GM21576 (cell line): Measurements from ENCODE around the gene TMEM14A.

Experiments
- ATAC-seq: cut with Tn5 transposase; IDR thresholded peaks from one replicate; pipeline ENCODE4 v1.9.1; 2021; ENCODE audit warnings: mild to moderate bottlenecking, moderate library complexity; ENCODE audit not compliant: unreplicated experiment

Gene TMEM14A

DNA sequence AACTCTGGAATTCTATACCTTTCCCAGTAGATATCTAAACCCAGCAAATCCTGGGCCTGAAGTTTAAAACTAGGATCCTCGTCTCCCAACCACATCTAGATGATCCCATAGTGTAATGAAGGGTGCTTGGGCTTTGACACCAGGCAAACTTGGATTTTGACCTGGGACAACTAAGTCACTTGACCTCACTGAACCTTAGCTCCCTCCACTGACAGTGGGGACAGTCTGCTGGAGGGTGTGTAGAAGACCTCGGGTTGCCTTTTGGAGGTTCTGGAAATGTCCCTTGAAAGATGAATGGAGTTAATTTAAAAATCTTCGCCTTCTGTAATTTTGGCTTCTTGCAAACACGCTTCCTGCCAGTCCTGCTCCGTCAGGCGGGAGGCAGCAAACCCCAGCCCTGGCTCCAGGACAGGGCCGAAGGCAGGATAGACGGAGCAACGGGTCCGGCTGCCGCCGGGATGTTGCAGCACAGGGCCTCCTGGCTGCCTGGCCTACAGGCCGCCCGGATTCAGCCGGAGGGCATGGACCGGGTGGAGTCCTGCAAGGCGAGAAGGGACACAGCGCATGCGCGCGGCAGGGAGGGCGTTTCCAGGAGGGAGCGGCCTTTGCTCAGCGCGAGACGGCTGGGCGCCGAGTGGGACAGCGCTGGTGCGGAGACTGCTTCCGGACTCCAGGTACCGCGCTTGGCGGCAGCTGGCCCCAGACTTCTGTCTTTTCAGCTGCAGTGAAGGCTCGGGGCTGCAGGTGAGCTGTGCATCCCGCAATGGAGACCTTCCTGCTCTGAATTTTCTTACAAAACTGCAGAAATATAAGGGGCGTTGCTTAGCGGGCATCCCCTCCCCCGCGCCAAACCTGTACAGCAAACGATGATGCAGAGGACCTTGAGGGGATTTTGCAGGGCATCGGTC is at the start of gene TMEM14A:
Gene TMEM14A, plus strand, starts transcription at position 612 of the 908 bp plus-strand sequence. CDS start 5,990 bp downstream, outside the sequence.
- ATAC-seq: peak; percentile 93

DNA sequence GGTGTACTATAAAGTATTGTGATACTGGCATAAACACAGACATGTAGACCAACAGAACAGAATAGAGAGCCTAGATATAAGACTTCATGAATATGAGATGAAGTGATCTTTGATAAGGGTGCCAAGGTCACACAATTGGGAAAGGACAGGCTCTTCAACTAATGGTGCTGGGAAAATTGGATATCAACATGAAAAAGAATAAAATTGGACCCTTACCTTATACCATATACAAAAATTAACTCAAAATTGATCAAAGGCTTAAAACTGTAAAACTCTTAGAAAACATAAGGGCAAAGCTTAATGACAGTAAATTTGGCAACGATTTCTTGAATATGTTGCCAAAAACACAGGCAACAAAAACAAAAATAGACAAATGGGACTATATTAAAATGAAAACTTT is 49.3 kb upstream of the TMEM14A start:
- ATAC-seq: no peak

DNA sequence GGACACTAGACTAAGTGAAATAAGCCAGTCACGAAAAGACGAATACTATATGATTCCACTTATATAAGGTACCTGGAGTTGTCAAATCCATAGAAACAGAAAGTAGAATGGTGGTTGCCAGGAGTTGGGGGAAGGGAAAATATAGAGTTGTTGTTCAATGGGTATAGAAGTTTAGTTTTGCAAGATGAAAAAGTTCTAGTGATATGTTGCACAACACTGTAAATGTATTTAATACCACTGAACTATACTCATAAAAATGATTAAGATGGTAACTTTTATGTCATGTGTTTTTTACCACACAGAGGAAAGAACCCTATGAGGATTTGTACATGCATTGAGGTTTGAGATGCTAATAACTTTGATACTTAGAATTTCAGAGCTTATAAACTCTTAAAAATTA is 48.1 kb upstream of the TMEM14A start:
- ATAC-seq: no peak

- no peak for ATAC-seq
Observed at GRCh38 chr6:52632011-52632410, 38.9 kb upstream of the TMEM14A start.

DNA sequence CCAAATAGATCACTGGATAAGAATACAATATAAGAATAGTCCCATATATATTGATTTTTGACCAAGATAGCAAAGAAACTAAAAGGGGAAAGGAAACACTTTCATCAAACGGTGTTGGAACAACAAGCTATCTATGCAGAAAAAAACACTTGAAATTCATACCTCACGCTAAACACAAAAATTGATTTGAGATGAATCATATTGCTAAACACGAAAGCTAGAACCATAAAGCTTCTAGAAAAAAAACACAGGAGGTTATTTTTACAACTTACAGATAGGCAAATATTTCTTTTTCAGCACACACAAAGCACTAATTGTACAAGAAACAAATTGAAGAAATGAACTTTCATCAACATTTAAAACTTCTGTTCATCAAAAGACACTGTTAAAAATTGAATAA is 36.7 kb upstream of the TMEM14A start:
- ATAC-seq: no peak

- no peak for ATAC-seq
Observed at GRCh38 chr6:52635049-52635577, 35.8 kb upstream of the TMEM14A start.

DNA sequence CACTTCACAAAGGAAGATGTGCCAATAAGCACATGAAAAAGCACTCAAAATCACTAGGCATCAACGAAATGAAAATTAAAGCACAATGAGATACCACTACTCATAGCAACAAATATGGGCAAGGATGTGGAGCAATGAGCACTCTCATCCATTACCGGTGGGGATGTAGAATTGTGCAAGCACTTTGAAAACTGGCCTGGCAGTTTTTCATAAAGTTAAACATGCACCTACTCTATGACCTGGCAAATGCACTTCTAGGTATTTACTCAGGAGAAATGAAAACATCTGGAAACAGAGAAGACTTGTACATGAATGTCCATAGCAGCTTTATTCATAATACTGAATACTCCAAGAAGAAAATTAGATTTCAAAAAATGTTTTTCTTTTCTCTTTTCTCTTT is 34.1 kb upstream of the TMEM14A start:
- no peak for ATAC-seq

GRCh38 chr6:52639493-52639892 is 31.4 kb upstream of the TMEM14A start:
- no peak for ATAC-seq

DNA sequence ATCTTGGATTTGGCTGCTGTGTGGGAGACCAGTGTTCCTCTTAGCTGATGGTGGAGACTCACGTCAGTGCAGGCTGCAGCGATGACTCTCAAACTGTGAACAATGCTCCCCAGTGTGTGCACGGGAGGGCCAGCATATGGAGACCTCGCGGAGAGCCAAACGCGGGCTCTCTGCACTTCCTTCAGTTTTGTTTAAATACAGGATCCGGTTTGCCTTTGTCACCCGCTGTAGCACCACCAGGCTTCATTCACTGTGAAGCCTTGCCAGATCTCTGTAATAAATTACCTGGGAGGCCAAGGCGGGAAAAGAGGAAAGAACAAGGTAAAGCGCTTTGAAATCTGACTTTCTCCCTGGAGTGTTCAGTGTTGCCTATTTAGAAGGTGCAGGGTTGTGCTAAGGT is 30.7 kb upstream of the TMEM14A start:
- no peak for ATAC-seq

DNA sequence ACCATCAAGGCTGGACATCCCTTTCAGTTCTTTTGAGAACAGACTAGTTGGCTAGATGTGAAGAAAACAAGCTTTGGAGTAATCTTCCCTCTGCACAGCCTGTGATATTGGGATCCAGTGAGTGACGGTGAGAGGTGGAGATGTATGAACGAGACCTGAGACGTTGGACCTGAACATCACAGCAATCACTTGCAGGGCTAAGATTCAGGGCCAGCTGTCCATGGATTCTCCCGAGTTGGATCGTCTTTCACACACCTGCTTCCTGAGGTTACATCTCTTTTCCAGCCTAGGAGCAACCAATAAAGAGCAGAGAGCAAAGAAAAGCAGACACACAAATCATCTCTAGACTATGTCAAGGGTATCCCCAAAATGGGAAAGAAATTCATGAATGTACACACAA is 30.0 kb upstream of the TMEM14A start:
- ATAC-seq: no peak

GRCh38 chr6:52641388-52641787 is 29.5 kb upstream of the TMEM14A start:
- no peak for ATAC-seq

- no peak for ATAC-seq
Observed at GRCh38 chr6:52641826-52642225, 29.1 kb upstream of the TMEM14A start.

DNA sequence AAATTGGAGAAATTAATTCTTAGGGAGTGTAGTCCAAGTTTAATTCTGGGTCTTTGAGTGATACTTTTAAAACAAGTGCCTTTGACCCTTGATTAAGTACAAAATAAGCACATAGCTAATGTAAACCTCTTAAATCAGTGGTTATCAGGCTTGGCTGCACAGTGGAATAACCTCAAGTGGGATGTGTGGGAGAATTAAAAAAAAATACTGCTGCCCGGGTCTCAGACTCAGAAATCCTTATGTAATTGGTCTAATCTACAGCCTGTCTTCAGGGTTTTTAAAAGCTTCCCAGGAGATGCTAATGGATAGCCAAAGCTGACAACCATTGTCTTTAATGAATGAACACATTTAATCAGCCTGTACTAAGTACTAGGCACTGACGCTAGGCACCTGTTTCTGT is 28.5 kb upstream of the TMEM14A start:
- no peak for ATAC-seq

DNA sequence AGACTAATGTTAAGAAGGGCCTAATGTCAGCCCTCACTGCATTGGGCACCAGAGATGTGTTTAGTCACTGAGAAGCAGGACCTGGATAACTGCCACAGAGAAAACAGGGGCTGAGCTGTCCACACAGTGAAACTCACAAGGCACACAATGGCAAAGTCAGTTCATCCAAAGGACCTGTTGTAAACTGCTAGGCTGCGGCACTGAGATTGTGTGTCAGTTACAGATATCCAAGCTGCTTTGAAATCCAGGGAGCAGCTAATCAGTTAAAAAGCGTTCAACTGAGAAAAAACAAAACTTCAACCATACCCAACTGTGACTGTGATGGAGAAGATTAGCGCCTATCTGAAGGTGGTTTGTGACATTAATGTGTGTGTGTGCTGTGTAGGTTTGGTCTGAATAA is 27.8 kb upstream of the TMEM14A start:
- no peak for ATAC-seq

GRCh38 chr6:52644253-52644652 is 26.7 kb upstream of the TMEM14A start:
- ATAC-seq: no peak

DNA sequence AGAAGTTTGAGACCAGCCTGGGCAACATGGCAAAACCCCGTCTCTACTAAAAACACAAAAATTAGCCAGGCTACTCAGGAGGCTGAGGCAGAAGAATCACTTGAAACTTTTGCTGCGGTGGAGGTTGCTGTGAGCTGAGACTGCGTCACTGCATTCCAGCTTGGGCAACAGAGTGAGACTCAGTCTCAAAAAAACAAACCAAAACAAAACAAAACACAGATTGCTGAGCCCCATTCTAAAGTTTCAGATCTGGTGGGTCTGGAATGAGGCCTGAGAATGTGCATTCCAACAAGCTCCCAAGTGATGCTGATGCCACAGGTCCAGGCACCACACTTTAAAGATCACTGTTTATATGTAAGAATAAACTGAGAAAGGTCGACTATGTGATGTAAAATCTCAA is 24.9 kb upstream of the TMEM14A start:
- no peak for ATAC-seq

- ATAC-seq: no peak
Observed at GRCh38 chr6:52647199-52647598, 23.7 kb upstream of the TMEM14A start.

DNA sequence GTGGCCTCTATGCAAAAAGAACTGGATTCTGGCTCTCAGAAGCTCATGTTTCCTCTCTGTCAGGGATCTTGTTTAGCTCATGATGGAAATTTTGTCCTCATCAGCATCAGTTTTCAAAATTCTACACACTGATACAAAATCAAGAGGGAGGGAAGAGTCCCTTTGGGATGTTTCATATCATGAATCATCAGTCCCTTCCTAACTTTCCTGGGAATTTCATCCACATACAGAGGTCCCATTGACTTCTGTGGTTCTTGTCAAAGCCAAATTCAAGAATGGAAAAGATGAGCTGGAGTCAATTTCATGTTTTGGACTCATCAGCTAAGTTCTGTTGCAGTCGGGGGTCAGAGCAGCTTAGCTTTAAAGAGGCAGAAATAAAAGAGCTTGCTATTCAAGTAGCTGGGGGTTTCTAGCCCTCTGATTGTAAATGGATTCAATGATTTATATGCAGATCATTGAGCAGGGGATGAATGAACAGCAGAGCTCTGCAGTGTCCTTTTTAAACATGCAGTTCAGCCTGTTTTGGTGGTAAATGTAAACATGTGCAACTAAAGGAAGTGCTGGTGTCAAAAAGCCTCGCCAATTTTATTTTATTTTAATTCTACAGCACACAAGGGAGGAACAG is 21.3 kb upstream of the TMEM14A start:
- no peak for ATAC-seq

- ATAC-seq: no peak
Observed at GRCh38 chr6:52650941-52651340, 20.0 kb upstream of the TMEM14A start.

DNA sequence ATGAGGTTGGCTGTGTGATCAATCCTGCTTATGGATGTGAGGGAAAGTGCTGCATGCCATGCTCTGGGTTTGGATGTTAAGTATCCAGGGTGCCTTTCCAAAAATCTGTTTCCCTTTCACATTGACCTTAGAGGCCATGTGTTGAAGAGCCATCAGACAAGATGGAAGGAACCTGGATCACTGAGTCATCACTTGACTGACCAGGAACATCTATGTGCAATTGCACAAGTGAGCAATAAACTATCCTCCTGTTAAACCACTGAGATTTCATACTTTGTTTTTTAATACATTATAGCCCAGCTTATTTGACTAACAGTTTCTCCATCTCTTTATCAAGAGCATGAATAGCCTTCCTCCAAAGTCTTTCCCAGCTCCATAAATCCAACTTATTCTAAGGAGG is 17.8 kb upstream of the TMEM14A start:
- no peak for ATAC-seq

DNA sequence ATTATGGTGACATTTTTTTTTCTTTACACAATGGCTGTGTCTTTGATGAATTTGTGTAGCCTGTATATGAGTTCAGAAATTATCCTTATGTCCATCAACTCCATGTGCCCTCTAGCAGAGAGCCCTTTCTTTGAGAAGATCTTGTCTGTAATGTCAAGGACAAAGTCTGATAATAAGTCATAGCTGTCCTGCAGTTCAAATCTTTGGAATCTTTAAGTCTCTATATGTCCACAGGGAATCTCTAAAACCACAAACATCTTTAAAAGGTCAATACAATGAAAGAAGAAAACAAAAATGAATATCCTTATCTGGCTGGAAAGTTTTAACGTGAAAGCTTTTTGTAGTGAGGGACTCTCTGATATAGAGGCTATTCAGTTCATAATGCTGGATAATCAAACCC is 16.9 kb upstream of the TMEM14A start:
- ATAC-seq: no peak

- no peak for ATAC-seq
Observed at GRCh38 chr6:52654592-52654991, 16.3 kb upstream of the TMEM14A start.
